ENCODE results near the gene VKORC1.
"Not testable (repeated sequence)": the region's sequence is repeated elsewhere in the genome, so short reads cannot be mapped to it uniquely, and the experiment has no call there.

The VKORC1 gene

DNA sequence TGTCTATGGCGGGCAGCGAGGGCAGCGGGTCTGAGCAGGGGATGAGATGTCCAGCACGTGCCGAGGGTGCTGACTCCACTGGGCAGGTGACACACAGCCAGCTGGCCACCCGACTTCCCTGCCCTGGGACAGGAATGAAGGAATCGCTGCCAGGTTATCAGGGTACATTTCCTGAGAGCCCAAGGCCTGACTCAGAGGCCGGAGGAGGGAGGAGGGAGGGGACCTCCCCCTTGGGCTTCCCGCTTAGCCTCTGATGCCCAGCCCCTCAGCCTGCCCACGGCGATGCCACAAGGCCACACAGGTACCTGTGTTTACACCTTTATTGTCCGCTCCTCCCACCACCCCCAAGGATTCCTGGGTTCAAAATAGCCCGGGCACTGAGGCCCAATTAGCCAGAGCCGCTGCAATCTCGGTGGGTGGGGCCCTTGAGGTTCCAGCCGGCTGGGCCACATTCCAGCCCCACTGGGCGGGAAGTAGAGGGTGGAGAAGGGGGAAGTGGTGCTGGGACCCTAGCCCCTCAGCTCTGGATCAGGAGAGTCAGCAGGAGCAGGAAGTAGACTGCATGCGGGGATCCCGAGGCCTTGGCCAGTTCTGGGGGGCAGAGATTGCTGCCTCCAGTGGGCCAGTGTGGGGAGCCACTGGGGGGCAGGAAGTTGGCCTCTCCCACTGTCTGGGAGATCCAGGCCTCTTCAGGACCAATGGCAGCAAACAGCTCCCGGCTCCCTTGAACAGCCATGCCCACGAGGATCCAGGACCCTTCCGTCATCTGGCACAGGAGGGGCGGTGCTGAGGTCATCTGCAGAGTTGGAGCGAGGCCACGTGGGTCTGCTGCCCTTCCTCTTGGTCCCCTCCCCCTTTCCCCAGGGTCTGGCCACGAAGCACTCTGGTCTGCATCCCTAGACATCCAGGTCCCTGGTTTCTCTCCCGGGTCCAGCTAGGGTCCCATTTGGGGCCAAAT, 44.3 kb upstream of the VKORC1 start:
- TF ChIP-seq CTCF (IDR thresholded peaks at IDR 0.05; ENCODE audit: control insufficient read depth, insufficient read depth, low read depth, low read length, missing control alignments), result no peak
- no peak overlapping the region for H3K4me3 ChIP-seq (ENCODE audit: control insufficient read depth, low read depth, low read length)
- no peak for DNase-seq (ENCODE audit: low read depth)

DNA sequence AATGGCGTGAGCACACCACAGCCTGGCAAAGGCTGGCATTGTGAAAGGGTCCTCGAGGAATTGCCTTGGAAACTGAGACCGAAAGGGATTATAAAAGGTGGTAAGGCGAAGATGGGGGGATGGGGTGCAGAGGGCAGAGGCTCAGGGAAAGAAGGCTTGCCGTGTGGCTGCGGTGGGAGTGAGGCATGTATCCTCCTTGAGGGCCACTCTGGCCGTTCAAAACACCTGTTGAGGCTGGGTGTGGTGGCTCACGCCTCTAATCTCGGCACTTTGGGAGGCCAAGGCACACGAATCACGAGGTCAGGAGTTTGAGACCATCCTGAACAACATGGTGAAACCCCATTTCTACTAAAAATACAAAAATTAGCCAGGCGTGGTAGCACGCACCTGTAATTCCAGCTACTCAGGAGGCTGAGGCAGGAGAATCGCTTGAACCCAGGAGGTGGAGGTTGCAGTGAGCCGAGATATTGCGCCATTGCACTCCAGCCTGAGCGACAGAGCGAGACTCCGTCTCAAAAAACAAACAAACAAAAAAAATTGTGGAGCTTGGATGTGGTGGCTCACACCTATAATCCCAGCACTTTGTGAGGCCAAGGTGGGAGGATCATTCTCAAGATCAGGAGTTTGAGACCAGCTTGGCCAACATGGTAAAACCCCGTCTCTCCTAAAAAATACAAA, 42.4 kb upstream of the VKORC1 start:
- not testable (repeated sequence) for H3K4me3 ChIP-seq (ENCODE audit: control insufficient read depth, low read depth, low read length); DNase-seq (ENCODE audit: low read depth)

DNA sequence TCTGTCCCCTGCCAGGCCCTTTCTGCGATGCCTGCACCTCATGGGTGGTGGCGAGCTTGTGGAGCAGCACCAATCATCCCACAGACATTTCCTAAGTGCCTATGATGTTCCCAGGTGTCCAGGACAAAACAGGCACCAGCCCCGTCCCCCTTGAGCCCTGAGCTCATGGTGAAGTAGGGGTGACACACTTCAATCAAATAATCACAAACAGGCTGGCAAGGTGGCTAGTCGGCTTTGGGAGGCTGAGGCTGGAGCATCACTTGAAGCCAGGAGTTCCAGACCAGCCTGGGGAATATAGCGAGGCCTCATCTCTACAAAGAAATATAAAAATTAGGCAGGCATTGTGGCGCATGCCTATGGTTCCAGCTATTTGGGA, 41.7 kb upstream of the VKORC1 start:
- no peak for TF ChIP-seq CTCF (IDR thresholded peaks at IDR 0.05; ENCODE audit: control insufficient read depth, insufficient read depth, low read depth, low read length, missing control alignments)
- no peak overlapping the region for H3K4me3 ChIP-seq (ENCODE audit: control insufficient read depth, low read depth, low read length)
- no peak for DNase-seq (ENCODE audit: low read depth)

DNA sequence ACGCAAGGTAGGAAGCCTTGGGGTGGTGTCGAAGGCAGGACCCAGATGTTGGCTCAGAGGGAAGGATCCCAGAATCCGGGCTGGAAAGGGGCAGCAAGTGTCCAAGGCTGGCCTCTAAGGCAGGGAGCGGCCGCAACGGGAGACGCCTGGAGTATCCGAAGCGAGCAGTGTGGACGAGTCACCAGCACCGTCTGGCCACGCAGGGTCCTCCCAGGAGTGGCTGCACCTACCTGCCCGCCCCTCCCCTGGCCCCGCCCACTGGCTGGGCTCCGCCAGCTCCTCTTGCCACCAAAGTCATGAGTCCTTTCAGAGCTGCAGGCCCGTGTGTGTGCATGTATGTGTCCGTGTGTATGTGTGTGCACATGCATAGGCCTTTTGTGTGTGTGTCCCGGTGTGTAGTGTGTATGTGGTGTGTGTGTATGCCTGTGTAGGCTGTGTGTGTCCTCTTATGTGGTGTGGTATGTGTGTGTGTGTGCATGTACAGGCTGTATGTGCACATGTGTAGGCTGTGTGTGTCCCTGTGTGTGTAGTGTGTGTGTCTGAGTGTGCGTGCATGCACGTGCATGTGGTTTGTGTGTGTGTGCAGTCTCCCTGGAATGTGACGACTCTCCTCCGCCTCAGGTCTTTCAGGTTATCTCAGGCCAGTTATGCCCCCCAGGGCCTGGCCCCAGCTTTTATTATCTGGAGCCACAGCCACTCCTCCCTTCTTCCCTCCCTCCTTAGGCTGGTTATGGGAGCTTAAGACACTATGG, 41.1 kb upstream of the VKORC1 start, which contains the start of gene PRSS8:
PRSS8 (minus strand) TSS at position 193 of the 752 bp plus-strand sequence. CDS start 229 bp downstream, outside the sequence.
- TF ChIP-seq CTCF (IDR thresholded peaks at IDR 0.05; ENCODE audit: control insufficient read depth, insufficient read depth, low read depth, low read length, missing control alignments), result no peak
- no peak for DNase-seq (ENCODE audit: low read depth)
- H3K4me3 ChIP-seq (ENCODE audit: control insufficient read depth, low read depth, low read length), result no peak within 1 kb of the TSS

GRCh38 chr16:31134625-31135534, 40.3 kb upstream of the VKORC1 start:
- DNase-seq (ENCODE audit: low read depth), result no peak
- no peak overlapping the region for H3K4me3 ChIP-seq (ENCODE audit: control insufficient read depth, low read depth, low read length)
- no peak for TF ChIP-seq CTCF (IDR thresholded peaks at IDR 0.05; ENCODE audit: control insufficient read depth, insufficient read depth, low read depth, low read length, missing control alignments)

GRCh38 chr16:31134091-31134571, 39.5 kb upstream of the VKORC1 start:
- no peak for TF ChIP-seq CTCF (IDR thresholded peaks at IDR 0.05; ENCODE audit: control insufficient read depth, insufficient read depth, low read depth, low read length, missing control alignments)
- DNase-seq (ENCODE audit: low read depth), result no peak
- no peak overlapping the region for H3K4me3 ChIP-seq (ENCODE audit: control insufficient read depth, low read depth, low read length)

Data from AG09309 (cell line).